Peyer's patch (tissue), 4 donors: Measurements from ENCODE around the gene SCARF1. TPM values are rescaled to one million over a fixed set of nuclear protein-coding genes. Genes with fewer than 3 reads are reported as not detected.
A peak's percentile ranks its signal among the peaks of the same experiment; 100 is the strongest.
"Not testable (repeated sequence)": the region's sequence is repeated elsewhere in the genome, so short reads cannot be mapped to it uniquely, and the experiment has no call there.

ENCODE experiments used
- DNase-seq, 3 donors: peaks; one replicate each; pipeline ENCODE4 v3.0.0-alpha.2; 2017 to 2019
- H3K27ac ChIP-seq, 4 donors: fragments of 200-600 bp; sonication (generic); one replicate each; pipeline ENCODE4 v1.5.1; 2016 to 2019
- H3K27me3 ChIP-seq, 2 donors: fragments of 200-600 bp; sonication (generic); one replicate each; pipeline ENCODE4 v1.5.1; 2019
- H3K36me3 ChIP-seq, 3 donors: fragments of 200-600 bp; sonication (generic); one replicate each; pipeline ENCODE4 v1.5.1; 2016 to 2019
- H3K4me1 ChIP-seq, 4 donors: fragments of 200-600 bp; sonication (generic); one replicate each; pipeline ENCODE4 v1.5.1; 2016 to 2019
- H3K4me3 ChIP-seq, 4 donors: fragments of 200-600 bp; sonication (generic); 1 replicate in 3 of 4; 2 replicates in 1 of 4; pipeline ENCODE4 v1.5.1; 2016 to 2019; ENCODE audit warnings: mild to moderate bottlenecking in 1 of 4
- H3K9me3 ChIP-seq, 4 donors: fragments of 200-600 bp; sonication (generic); one replicate each; pipeline ENCODE4 v1.5.1; 2016 to 2019; ENCODE audit warnings: mild to moderate bottlenecking in 1 of 4
- POLR2A ChIP-seq, 2 donors: fragments of 450-650 bp; IDR thresholded peaks; one replicate each; pipeline ENCODE4 v1.5.1; 2017; ENCODE audit warnings: antibody characterized with exemption in 2 of 2, mild to moderate bottlenecking in 2 of 2, moderate library complexity in 2 of 2
- total RNA-seq, 4 donors: library from RNA; depleted of rRNA; stranded (reverse); fragments of >200 nt; gene quantifications; one replicate each; pipeline ENCODE4 v1.1.0, GENCODE V29; 2016
- TF ChIP-seq, protein P1 (sequence below), 6 experiments: fragments of 450-650 bp in 4 of 6; fragments of 200-600 bp in 2 of 6; sonication (generic) in 1 of 6; IDR thresholded peaks; one replicate each; pipeline ENCODE4 v1.5.1; 2017 to 2019; ENCODE audit warnings: antibody characterized with exemption in 6 of 6, mild to moderate bottlenecking in 3 of 6, moderate library complexity in 1 of 6

SCARF1 gene
- total RNA-seq, 4 donors from 2014 or later, result 9.8 to 32.2 (median 20.3) TPM

DNA sequence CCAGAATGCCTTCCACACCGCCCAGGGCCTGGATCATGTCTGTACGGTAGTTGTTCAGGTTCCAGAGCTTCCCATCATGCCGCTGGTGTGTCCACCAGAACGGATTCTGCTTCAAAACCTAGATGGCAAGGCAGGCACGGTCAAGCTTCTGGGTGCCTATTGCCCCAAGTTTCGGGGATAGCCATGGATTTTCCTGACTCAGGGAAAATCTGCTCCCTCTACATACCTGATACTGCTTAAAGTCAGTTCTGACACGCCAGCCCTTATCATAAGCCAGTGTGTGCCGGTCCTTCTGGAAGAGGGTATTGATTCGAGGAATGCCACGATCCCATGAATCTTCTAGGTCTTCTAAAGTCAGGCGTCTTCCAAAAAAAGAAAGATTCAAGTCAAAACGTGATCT, 15.5 kb upstream of the SCARF1 start:
- Histone ChIP-seq H3K4me1 (no peaks in the 10 kb centered on the region), H3K9me3 (no peaks in the 10 kb centered on the region), H3K36me3 (peaks cover 0 to 99% (median 0%) of the 10 kb centered on the region in 3 donors), H3K27ac (no peak overlapping the region), H3K27me3 (no peaks in the 10 kb centered on the region), H3K4me3 (no peak overlapping the region)
- TF ChIP-seq POLR2A (IDR thresholded peaks at IDR 0.05), result no peak
- DNase-seq, result no peak

DNA sequence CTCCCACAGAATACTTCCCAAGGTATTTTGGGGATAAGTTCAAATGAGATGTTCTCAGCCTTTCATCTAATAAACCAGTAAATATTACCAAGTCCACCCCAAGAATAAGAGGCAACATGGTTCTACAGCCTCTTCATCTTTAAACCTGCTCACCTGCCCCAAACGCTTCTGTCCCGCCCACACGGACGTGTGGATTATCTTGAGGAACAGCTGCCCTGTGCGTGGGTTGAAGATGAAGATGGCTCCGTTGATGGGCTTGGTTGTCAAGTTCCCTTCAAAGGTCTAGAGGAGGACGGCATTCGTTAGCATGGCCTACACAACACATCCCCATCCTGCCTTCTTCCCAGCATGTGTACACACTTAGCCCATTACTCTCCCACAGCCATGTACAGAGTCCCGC, 12.6 kb upstream of the SCARF1 start:
- Histone ChIP-seq H3K36me3 (peaks cover 0 to 100% (median 0%) of the 10 kb centered on the region in 3 donors), H3K4me1 (no peaks in the 10 kb centered on the region), H3K4me3 (no peak overlapping the region), H3K27ac (no peak overlapping the region), H3K9me3 (no peaks in the 10 kb centered on the region), H3K27me3 (no peaks in the 10 kb centered on the region)
- TF ChIP-seq, protein P1, sequence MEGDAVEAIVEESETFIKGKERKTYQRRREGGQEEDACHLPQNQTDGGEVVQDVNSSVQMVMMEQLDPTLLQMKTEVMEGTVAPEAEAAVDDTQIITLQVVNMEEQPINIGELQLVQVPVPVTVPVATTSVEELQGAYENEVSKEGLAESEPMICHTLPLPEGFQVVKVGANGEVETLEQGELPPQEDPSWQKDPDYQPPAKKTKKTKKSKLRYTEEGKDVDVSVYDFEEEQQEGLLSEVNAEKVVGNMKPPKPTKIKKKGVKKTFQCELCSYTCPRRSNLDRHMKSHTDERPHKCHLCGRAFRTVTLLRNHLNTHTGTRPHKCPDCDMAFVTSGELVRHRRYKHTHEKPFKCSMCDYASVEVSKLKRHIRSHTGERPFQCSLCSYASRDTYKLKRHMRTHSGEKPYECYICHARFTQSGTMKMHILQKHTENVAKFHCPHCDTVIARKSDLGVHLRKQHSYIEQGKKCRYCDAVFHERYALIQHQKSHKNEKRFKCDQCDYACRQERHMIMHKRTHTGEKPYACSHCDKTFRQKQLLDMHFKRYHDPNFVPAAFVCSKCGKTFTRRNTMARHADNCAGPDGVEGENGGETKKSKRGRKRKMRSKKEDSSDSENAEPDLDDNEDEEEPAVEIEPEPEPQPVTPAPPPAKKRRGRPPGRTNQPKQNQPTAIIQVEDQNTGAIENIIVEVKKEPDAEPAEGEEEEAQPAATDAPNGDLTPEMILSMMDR (IDR thresholded peaks at IDR 0.05), result no peak
- no peak for TF ChIP-seq POLR2A (IDR thresholded peaks at IDR 0.05)
- DNase-seq, result no peak

DNA sequence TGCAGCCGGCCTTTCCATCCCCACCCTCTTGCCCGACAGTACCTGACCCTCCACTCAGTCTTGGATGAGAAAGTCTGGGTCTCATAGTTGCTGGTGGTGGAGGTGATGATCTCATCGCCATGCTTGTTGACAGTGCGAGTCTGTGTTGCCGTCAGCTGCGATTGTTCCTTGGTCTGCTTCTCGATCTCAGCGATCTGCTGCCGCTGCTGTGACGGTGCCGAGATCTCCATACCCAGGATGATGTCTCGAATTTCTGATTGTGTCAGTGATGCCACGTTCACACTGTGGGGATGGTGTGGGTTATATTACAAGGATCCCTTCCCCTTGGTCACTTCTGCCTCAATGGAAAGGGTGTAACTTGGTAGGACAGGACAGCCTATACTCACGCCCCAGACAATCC, 8.2 kb upstream of the SCARF1 start:
- Histone ChIP-seq H3K4me1 (peaks cover 6 to 16% (median 10%) of the 10 kb centered on the region in 4 donors), H3K27ac (no peak overlapping the region), H3K9me3 (no peaks in the 10 kb centered on the region), H3K36me3 (peaks cover 0 to 84% (median 0%) of the 10 kb centered on the region in 3 donors), H3K27me3 (no peaks in the 10 kb centered on the region), H3K4me3 (no peak overlapping the region)
- no peak for DNase-seq
- no peak for TF ChIP-seq POLR2A (IDR thresholded peaks at IDR 0.05)
- TF ChIP-seq, protein P1 (IDR thresholded peaks at IDR 0.05), result no peak

DNA sequence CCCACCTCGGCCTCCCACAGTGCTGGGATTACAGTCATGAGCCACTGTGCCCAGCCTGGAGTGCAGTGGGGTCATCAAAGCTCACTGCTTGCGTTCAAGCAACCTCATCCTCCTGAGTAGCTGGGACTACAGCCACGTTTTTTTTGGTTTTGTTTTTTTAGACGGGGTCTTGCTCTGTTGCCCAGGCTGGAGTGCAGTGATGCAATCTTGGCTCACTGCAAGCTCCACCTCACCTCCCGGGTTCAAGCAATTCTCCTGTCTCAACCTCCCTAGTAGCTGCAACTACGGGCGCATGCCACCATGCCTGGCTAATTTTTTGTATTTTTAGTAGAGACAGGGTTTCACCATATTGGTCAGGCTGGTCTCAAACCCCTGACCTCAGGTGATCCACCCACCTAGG, 7.3 kb upstream of the SCARF1 start:
- Histone ChIP-seq H3K4me1 (peaks cover 8 to 22% (median 16%) of the 10 kb centered on the region in 4 donors), H3K36me3 (peaks cover 0 to 75% (median 0%) of the 10 kb centered on the region in 3 donors)
- H3K27ac ChIP-seq, H3K4me3 ChIP-seq, DNase-seq, H3K9me3 ChIP-seq, H3K27me3 ChIP-seq: not testable (repeated sequence)

DNA sequence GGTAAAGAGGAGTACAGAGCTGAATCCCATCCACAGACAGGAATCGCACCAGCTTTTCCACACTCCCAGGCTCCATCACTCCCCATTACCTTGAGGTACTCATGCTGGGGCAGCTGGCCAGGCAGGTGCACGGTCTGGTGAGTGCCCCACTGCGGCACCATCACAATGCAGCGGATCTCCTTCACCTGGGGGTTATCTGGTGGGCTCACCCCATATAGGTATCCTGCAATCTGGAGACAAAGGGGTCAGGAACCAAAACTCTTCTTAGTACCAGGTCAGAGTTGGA, 6.0 kb upstream of the SCARF1 start:
- no peak for DNase-seq
- H3K36me3 ChIP-seq, result peaks cover 0 to 62% (median 0%) of the 10 kb centered on the region in 3 donors
- H3K4me1 ChIP-seq, result peaks cover 8 to 31% (median 18%) of the 10 kb centered on the region in 4 donors
- H3K27me3 ChIP-seq, result no peaks in the 10 kb centered on the region
- TF ChIP-seq POLR2A (IDR thresholded peaks at IDR 0.05), result no peak
- TF ChIP-seq, protein P1 (IDR thresholded peaks at IDR 0.05), result no peak
- H3K4me3 ChIP-seq, result no peak overlapping the region
- no peaks in the 10 kb centered on the region for H3K9me3 ChIP-seq
- H3K27ac ChIP-seq, result no peak overlapping the region

DNA sequence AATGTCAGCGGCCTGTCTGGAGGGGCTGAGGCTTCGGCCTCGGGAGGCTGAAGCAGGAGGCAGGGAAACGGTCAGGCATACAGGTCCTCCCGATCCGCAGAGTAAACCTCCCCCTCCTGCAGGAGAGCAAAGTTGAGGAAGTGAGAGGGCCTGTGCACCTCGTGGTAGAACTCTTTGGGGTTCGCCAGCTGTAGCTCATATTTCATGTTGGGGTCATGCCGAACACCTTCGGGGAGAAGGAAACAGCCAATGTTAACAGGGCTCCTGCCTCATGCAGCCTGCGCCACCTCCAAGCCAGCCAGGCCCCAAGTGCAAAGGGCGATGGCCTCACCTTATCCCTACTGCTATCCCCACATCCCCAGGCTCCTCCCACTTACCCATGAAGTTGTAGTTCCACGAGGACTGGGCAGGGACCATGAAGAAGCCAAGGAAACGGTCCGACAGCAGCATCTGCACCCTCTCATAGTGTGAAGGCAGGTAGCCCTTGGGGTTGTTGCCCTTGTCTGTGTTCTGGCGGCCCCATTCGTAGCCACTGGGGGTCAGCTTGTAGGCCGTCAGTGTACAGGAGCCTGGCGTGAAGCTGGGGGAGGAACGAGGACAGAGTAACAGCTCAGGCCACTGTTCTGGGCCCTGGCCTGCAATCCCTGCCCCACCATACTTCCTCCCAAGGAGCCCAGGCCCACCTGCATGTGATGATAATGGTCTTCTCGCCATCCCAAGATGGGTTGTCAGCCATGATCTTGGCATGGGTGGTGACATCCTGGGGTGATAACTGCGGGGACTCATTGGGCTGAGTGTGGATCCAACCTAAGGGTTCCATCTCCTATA, 5.4 kb upstream of the SCARF1 start:
- peak overlapping the region in 1 of 4 donors; percentile 91 for H3K4me3 ChIP-seq
- peaks cover 0 to 56% (median 0%) of the 10 kb centered on the region in 3 donors for H3K36me3 ChIP-seq
- peak overlapping the region; percentile 86 to 100 (median 94) for H3K27ac ChIP-seq
- H3K27me3 ChIP-seq, result no peaks in the 10 kb centered on the region
- peak in 1 of 3 donors; percentile 71 for DNase-seq
- H3K4me1 ChIP-seq, result peaks cover 8 to 31% (median 18%) of the 10 kb centered on the region in 4 donors
- TF ChIP-seq, protein P1 (IDR thresholded peaks at IDR 0.05), result no peak
- peak; percentile 25 to 59 for TF ChIP-seq POLR2A (IDR thresholded peaks at IDR 0.05)
- no peaks in the 10 kb centered on the region for H3K9me3 ChIP-seq
